Fibroblast of villous mesenchyme (primary cell): Measurements from ENCODE around the gene CLEC4M. TPM values are rescaled to one million over a fixed set of nuclear protein-coding genes. Genes with fewer than 3 reads are reported as not detected.

Experiments
- DNase-seq: peaks from one replicate; pipeline ENCODE4 v3.0.0-alpha.2; 2010; ENCODE audit warnings: low read depth
- H3K4me3 ChIP-seq: 2 replicates; pipeline ENCODE4 v1.5.1; 2011; ENCODE audit warnings: low read depth, mild to moderate bottlenecking, low read length
- CTCF ChIP-seq: IDR thresholded peaks from 2 replicates; pipeline ENCODE4 v1.5.1; 2012; ENCODE audit warnings: low read depth, mild to moderate bottlenecking, low read length; ENCODE audit not compliant: insufficient read depth
- total RNA-seq: library from RNA; depleted of rRNA; stranded (reverse); fragments of >200 nt; gene quantifications from 2 replicates; pipeline ENCODE4 v1.2.3, GENCODE V29; 2012

CLEC4M gene
- under 0.01 TPM in 1 of 2 replicates, not detected in the other for total RNA-seq

GRCh38 chr19:7762719-7763293 lies at the start of gene CLEC4M:
Gene CLEC4M, plus strand, starts transcription at chr19:7763243. Its CDS starts 24 bp downstream, at chr19:7763267.
- no peak for DNase-seq
- no peak within 1 kb of the TSS for H3K4me3 ChIP-seq
- TF ChIP-seq CTCF, result no peak

- DNase-seq, result no peak
- TF ChIP-seq CTCF, result no peak
Observed at GRCh38 chr19:7715671-7716070, 47.4 kb upstream of the CLEC4M start.

GRCh38 chr19:7716762-7717161 lies 46.3 kb upstream of the CLEC4M start:
- no peak for DNase-seq
- TF ChIP-seq CTCF, result no peak
- H3K4me3 ChIP-seq, result no peak overlapping the region

More at GRCh38 chr19:7715671-7716070, 47.4 kb upstream of the CLEC4M start:
- no peak overlapping the region for H3K4me3 ChIP-seq

GRCh38 chr19:7718668-7719067 lies 44.4 kb upstream of the CLEC4M start:
- H3K4me3 ChIP-seq, result no peak overlapping the region
- no peak for DNase-seq
- no peak for TF ChIP-seq CTCF

- no peak overlapping the region for H3K4me3 ChIP-seq
- no peak for TF ChIP-seq CTCF
- DNase-seq, result no peak
Observed at GRCh38 chr19:7720351-7720750, 42.7 kb upstream of the CLEC4M start.

- DNase-seq, result no peak
- no peak overlapping the region for H3K4me3 ChIP-seq
- TF ChIP-seq CTCF, result no peak
Observed at GRCh38 chr19:7722231-7722651, 40.8 kb upstream of the CLEC4M start.

- H3K4me3 ChIP-seq, result no peak overlapping the region
- TF ChIP-seq CTCF, result no peak
- no peak for DNase-seq
Observed at GRCh38 chr19:7725791-7726190, 37.3 kb upstream of the CLEC4M start.
